ENCODE results near the gene JSRP1.

The JSRP1 gene

DNA sequence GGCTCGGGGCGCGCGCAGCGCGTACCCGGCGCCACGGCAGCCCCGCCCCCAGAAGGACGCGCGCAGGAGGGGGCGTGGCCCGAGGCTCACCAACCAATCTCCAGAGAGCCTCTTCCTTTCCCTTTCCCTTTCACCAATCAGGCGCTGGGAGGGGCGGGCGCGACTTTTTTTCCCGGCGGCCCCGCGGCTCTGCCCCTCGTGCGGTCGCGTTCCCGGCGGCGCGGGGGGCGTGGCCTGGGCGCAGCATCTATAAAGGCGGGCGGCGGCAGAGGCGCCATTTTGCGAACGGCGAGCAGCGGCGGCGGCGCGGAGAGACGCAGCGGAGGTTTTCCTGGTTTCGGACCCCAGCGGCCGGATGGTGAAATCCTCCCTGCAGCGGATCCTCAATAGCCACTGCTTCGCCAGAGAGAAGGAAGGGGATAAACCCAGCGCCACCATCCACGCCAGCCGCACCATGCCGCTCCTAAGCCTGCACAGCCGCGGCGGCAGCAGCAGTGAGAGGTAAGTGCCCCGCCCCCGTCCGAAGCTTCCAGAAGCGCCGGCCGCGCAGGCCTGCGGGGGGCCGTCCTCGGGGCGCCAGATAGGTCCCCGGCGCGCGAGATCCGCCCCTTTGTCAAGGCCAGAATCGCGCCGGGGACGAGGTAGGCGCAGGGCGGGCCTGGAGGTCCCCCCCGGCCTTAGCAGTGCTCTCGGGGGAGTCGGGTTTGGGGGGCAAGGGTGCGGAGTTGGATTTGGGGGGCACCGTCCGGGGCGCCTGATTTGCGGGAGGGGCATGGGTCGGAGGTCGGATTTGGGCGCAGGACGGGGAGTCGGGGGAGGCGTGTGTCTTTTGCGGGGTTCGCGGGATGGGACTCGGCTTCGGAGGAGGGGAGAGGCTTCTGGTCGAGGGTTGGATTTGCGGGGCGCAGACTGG is 13.3 kb upstream of the JSRP1 start:
- TF ChIP-seq, protein P1, sequence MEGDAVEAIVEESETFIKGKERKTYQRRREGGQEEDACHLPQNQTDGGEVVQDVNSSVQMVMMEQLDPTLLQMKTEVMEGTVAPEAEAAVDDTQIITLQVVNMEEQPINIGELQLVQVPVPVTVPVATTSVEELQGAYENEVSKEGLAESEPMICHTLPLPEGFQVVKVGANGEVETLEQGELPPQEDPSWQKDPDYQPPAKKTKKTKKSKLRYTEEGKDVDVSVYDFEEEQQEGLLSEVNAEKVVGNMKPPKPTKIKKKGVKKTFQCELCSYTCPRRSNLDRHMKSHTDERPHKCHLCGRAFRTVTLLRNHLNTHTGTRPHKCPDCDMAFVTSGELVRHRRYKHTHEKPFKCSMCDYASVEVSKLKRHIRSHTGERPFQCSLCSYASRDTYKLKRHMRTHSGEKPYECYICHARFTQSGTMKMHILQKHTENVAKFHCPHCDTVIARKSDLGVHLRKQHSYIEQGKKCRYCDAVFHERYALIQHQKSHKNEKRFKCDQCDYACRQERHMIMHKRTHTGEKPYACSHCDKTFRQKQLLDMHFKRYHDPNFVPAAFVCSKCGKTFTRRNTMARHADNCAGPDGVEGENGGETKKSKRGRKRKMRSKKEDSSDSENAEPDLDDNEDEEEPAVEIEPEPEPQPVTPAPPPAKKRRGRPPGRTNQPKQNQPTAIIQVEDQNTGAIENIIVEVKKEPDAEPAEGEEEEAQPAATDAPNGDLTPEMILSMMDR (IDR thresholded peaks at IDR 0.05; ENCODE audit: insufficient read depth, low read depth, low read length, missing control alignments): no peak
- peak overlapping the region; percentile 90 for H3K4me3 ChIP-seq (ENCODE audit: low read depth, low read length)
- DNase-seq (ENCODE audit: low read depth): peak; percentile 98

DNA sequence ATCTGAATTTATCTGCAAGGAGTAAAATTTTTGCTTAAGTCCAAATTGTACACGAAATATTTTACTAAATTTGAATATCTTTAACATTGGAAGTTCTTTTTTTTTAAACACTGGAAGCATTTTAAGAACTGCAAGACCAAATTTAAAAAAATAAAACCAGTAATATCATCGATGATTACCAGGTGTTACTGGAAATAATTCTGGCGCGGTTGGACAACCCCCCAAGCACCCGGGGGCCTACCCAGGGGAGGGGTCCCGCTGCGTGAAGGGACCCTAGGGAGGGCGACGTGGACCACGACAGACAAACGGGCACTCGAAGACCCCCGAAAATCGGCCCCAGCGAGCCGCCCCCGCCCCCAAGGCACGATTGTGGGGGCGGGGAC is 12.6 kb upstream of the JSRP1 start:
- DNase-seq (ENCODE audit: low read depth): no peak
- H3K4me3 ChIP-seq (ENCODE audit: low read depth, low read length): peak overlapping the region; percentile 80
- TF ChIP-seq, protein P1 (IDR thresholded peaks at IDR 0.05; ENCODE audit: insufficient read depth, low read depth, low read length, missing control alignments): no peak

DNA sequence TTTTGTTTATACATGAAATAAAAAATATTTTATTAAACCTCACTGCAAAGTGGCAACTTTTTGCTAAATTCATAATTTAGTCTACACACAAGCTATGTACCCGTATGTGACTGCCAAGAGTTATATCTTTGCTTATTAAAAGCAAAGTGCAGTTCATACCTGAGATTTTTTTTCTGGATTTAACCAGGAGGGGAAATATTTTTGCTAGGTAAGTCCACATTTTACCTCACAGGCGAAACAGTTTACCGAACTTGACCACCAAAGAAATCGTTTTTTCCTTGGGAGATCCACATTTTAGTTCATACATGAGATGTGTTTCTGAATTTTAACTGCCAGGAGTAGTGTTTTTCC is 12.2 kb upstream of the JSRP1 start:
- DNase-seq (ENCODE audit: low read depth): no peak
- peak overlapping the region; percentile 80 for H3K4me3 ChIP-seq (ENCODE audit: low read depth, low read length)
- TF ChIP-seq, protein P1 (IDR thresholded peaks at IDR 0.05; ENCODE audit: insufficient read depth, low read depth, low read length, missing control alignments): no peak

DNA sequence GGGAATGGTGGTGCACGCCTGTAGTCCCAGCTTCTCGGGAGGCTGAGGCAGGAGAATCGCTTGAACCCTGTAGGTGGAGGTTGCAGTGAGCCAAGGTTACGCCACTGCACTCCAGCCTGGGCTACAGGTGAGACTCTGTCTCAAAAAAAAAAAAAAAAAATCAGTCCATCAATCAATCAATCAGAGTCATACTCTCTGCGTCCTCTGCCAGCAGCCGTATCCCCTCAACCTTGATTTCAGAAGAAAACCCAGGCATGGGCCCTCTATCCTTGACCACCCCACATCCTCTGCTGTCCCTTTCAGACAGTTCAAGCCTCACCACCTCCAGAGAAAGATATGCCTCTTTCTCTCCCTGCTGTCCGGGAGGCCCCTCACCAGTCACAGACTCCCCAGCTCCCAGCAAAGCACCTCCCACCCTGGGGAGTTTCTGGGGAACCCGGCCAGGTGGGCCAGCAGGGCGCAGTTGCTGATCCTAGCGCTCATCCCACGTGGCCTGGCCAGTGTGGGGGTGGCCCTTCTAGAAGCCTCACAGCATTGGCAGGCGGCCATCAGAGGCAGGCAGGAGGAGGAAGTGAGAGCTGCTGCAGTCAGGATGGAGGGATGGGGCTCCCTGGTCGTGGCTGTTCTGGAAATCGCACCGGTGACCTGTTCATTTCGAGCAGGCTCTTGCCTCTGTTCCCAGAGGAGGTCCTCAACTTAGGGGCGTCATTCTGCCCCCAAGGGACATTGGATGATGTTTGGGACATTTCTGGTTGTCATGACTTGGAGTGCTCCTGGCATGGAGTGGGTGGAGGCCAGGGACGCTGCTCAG is 10.2 kb upstream of the JSRP1 start:
- TF ChIP-seq, protein P1 (IDR thresholded peaks at IDR 0.05; ENCODE audit: insufficient read depth, low read depth, low read length, missing control alignments): no peak
- no peak overlapping the region; the same call in 1 of the 2 replicates for H3K4me3 ChIP-seq (ENCODE audit: low read depth, low read length)
- DNase-seq (ENCODE audit: low read depth): peak; percentile 88

DNA sequence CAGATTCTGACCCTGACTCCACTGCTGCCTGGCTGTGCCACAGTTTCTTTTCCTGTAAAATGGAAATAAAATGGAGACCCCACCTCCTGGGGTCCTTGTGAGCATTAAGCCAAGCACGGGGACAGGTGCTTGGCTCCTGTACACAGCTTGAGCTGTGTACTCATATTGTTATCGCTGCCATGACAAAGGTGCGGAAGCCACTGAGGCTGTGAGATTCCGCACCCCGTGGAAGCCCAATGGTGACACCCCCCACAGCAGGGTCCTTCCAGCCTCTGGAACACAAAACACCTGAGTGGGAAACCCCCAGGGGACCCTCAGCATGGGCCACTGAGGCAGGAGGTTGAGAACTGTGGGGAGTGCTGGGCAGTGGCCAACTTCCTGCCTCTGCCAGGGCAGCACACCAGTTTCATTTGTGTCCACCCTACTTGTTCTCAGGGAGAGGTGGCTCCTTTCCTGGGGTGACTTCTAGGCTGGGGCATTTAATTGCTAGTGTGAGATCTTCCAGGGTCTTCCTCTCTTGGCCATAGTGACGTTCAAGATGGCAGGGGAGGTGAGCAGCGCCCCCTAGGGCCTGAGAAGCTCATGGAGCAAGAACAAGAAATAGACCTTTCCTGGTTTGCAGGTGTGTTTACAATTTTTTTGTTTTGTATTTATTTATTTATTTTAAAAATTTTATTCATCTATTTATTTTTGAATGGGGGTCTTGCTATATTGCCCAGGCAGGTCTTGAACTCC is 5.4 kb upstream of the JSRP1 start:
- H3K4me3 ChIP-seq (ENCODE audit: low read depth, low read length): no peak overlapping the region
- peak; percentile 78 for DNase-seq (ENCODE audit: low read depth)
- TF ChIP-seq, protein P1 (IDR thresholded peaks at IDR 0.05; ENCODE audit: insufficient read depth, low read depth, low read length, missing control alignments): peak; percentile 73

DNA sequence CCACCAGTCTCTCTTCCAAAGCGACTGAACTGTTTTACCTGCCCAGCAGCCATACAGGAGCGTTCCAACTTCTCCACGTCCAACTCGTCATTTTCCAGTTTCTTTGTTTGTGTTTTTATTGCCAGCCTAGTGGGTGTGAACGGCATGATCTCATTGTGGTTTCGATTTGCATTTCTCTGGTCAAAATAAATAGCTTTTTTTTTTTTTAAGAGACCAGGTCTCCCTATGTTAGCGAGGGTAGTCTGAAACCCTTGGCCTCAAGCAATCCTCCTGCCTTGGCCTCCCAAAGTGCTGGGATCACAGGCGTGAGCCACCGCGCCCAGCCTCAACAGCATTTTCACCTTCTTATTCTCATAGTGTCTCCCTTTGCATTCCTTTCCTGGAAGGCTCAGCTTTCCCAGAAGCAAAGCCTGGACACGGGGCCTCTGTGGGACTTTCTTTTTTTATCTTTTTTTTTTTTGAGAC is 4.2 kb upstream of the JSRP1 start:
- H3K4me3 ChIP-seq (ENCODE audit: low read depth, low read length): no peak overlapping the region
- DNase-seq (ENCODE audit: low read depth): peak; percentile 79
- TF ChIP-seq, protein P1 (IDR thresholded peaks at IDR 0.05; ENCODE audit: insufficient read depth, low read depth, low read length, missing control alignments): no peak

All from GM12865 (cell line).